HepG2 (cell line): ENCODE data around the gene UBE3A. TPM values are rescaled to one million over a fixed set of nuclear protein-coding genes. Genes with fewer than 3 reads are reported as not detected.

ENCODE experiments used
- ATAC-seq: fragments of 200-7000 bp; cut with Tn5 transposase; 3 replicates; pipeline ENCODE4 v1.9.1; 2020; ENCODE audit warnings: mild to moderate bottlenecking, moderate library complexity
- BruUV-seq: library from RNA; stranded (reverse); fragments of 400-500 nt; replicated peaks from 2 replicates; lab custom pipeline; 2021; lab: Mats Ljungman, UMichigan
- CTCF ChIA-PET: fragments of 300-600 bp; formaldehyde crosslinking; extraction: SDS; loops from one replicate; lab custom pipeline; 2021; ENCODE audit warnings: low total read pairs, inconsistent platforms, low intra/inter-chr PET ratio; lab: Yijun Ruan, JAX
- POLR2A ChIA-PET: fragments of 350-600 bp; sonication (Branson Sonifier 250); formaldehyde crosslinking; loops from one replicate; lab custom pipeline; 2020; ENCODE audit warnings: antibody characterized with exemption, inconsistent platforms; lab: Yijun Ruan, JAX
- DNase-seq: peaks from one replicate; pipeline ENCODE4 v3.0.0-alpha.2; 2015; ENCODE audit warnings: low spot score
- FAIRE-seq: peaks from 3 replicates; lab custom pipeline; 2011; peaks lifted over from hg19 to GRCh38; lab: Jason Lieb, UNC
- H2AFZ ChIP-seq: one replicate; pipeline ENCODE4 v1.6.1; 2011; ENCODE audit warnings: low read length, inconsistent platforms
- H3K27ac ChIP-seq: fragments of 300-600 bp; 3 replicates; pipeline ENCODE4 v1.8.0; 2011; ENCODE audit warnings: mixed run types, mild to moderate bottlenecking, mixed read lengths, low read length, inconsistent platforms; ENCODE audit not compliant: insufficient read depth; ENCODE audit errors: extremely low read length
- H3K27me3 ChIP-seq, 2 experiments: fragments of 200-600 bp in 1 of 2; 2 replicates in 1 of 2; 3 replicates in 1 of 2; pipeline versions ENCODE4 v1.6.0 to v1.8.0; 2011; ENCODE audit warnings: low read length in 2 of 2, mild to moderate bottlenecking in 2 of 2, moderate library complexity in 2 of 2, inconsistent platforms in 1 of 2; ENCODE audit not compliant: insufficient read depth in 2 of 2, control insufficient read depth in 1 of 2
- H3K36me3 ChIP-seq, 2 experiments: fragments of 200-600 bp in 1 of 2; replicated peaks in 1 of 2; 2 replicates in 1 of 2; 3 replicates in 1 of 2; pipeline versions ENCODE4 v1.5.1 to v1.8.0; 2011; ENCODE audit warnings: low read length in 2 of 2, inconsistent platforms in 1 of 2; ENCODE audit not compliant: insufficient read depth in 2 of 2, control insufficient read depth in 1 of 2
- H3K4me1 ChIP-seq: 2 replicates; pipeline ENCODE4 v1.5.1; 2012; ENCODE audit warnings: low read length, inconsistent platforms; ENCODE audit not compliant: insufficient read depth
- H3K4me2 ChIP-seq: 2 replicates; pipeline ENCODE4 v1.6.0; 2011; ENCODE audit warnings: low read depth, low read length, inconsistent platforms
- H3K4me3 ChIP-seq, 3 experiments: fragments of 200-600 bp in 1 of 3; sonication (generic), shearing (Covaris generic) in 1 of 3; replicated peaks in 1 of 3; 2 replicates each; pipeline ENCODE4 v1.5.1; 2011 to 2016; ENCODE audit warnings: low read length in 3 of 3, inconsistent platforms in 2 of 3, low read depth in 2 of 3, mild to moderate bottlenecking in 2 of 3, control low read depth in 1 of 3, mixed read lengths in 1 of 3; ENCODE audit not compliant: insufficient read depth in 1 of 3
- H3K79me2 ChIP-seq: one replicate; pipeline ENCODE4 v1.6.1; 2011; ENCODE audit warnings: low read length, inconsistent platforms; ENCODE audit not compliant: insufficient read depth
- H3K9ac ChIP-seq: 2 replicates; pipeline ENCODE4 v1.6.0; 2011; ENCODE audit warnings: mild to moderate bottlenecking, low read depth, low read length, inconsistent platforms; ENCODE audit not compliant: insufficient read depth
- H3K9me3 ChIP-seq: 2 replicates; pipeline ENCODE4 v1.5.1; 2012; ENCODE audit warnings: mild to moderate bottlenecking, low read length
- H4K20me1 ChIP-seq: 2 replicates; pipeline ENCODE4 v1.6.0; 2011; ENCODE audit warnings: inconsistent platforms, mild to moderate bottlenecking, low read length, moderate library complexity; ENCODE audit not compliant: insufficient read depth
- CBFB ChIP-seq: sonication (generic); formaldehyde crosslinking; IDR thresholded peaks from 2 replicates; pipeline ENCODE4 v1.4.0; 2020; ENCODE audit warnings: missing genetic modification reagents
- HBP1 ChIP-seq: IDR thresholded peaks from 2 replicates; pipeline ENCODE4 v1.6.1; 2016; ENCODE audit warnings: low read depth, control low read depth
- KDM5B ChIP-seq: sonication (generic); formaldehyde crosslinking; IDR thresholded peaks from 2 replicates; pipeline ENCODE4 v1.4.0; 2020; ENCODE audit warnings: missing genetic modification reagents, mild to moderate bottlenecking, borderline replicate concordance
- MLX ChIP-seq: IDR thresholded peaks from 2 replicates; pipeline ENCODE4 v1.6.1; 2016
- MYPOP ChIP-seq: sonication (generic); formaldehyde crosslinking; IDR thresholded peaks from 2 replicates; pipeline ENCODE4 v1.8.1; 2023; ENCODE audit warnings: mild to moderate bottlenecking, moderate library complexity, missing genetic modification reagents
- REXO4 ChIP-seq: sonication (generic); formaldehyde crosslinking; IDR thresholded peaks from 2 replicates; pipeline ENCODE4 v1.8.0; 2022; ENCODE audit warnings: missing genetic modification reagents, mild to moderate bottlenecking, borderline replicate concordance
- RFXANK ChIP-seq: IDR thresholded peaks from 2 replicates; pipeline ENCODE4 v1.6.1; 2016
- STAG1 ChIP-seq: sonication (generic); formaldehyde crosslinking; IDR thresholded peaks from 2 replicates; pipeline ENCODE4 v1.4.0; 2020; ENCODE audit warnings: missing genetic modification reagents
- ZGPAT ChIP-seq: IDR thresholded peaks from 2 replicates; pipeline ENCODE4 v1.6.1; 2016; ENCODE audit warnings: mild to moderate bottlenecking
- ZNF124 ChIP-seq: sonication (generic); formaldehyde crosslinking; IDR thresholded peaks from 2 replicates; pipeline ENCODE4 v1.4.0; 2020; ENCODE audit warnings: missing genetic modification reagents
- ZNF142 ChIP-seq: sonication (generic); formaldehyde crosslinking; IDR thresholded peaks from 2 replicates; pipeline ENCODE4 v1.4.0; 2020; ENCODE audit warnings: missing genetic modification reagents
- ZNF501 ChIP-seq: sonication (generic); formaldehyde crosslinking; IDR thresholded peaks from 2 replicates; pipeline ENCODE4 v1.5.1; 2020; ENCODE audit warnings: mild to moderate bottlenecking, moderate library complexity, missing genetic modification reagents
- ZNF709 ChIP-seq: sonication (generic); formaldehyde crosslinking; IDR thresholded peaks from 2 replicates; pipeline ENCODE4 v1.5.0; 2020; ENCODE audit warnings: mild to moderate bottlenecking, missing genetic modification reagents
- ZSCAN9 ChIP-seq: IDR thresholded peaks from 2 replicates; pipeline ENCODE4 v1.6.1; 2016; ENCODE audit warnings: borderline replicate concordance
- WGBS: methylation state at CpG from one replicate; pipeline ENCODE4 v1.1.6; 2017; ENCODE audit warnings: low lambda C conversion rate; 5-methylcytosine and 5-hydroxymethylcytosine counted together
- in situ Hi-C: cut with HindIII; loops from 2 replicates; pipeline ENCODE4 v1.10.0; 2017; ENCODE audit warnings: low pct_unique_long_range_greater_than_20kb; ENCODE audit not compliant: extremely low pct_ligation_motif_present
- intact Hi-C: fragments of 100-400 bp; cut with micrococcal nuclease; formaldehyde crosslinking; loops from one replicate; pipeline ENCODE4 v1.10.0; 2022; ENCODE audit not compliant: unreplicated experiment
- polyA plus RNA-seq, 8 experiments: library from polyadenylated mRNA; depleted of rRNA in 3 of 8; stranded (reverse) in 7 of 8; unstranded in 1 of 8; fragments of >200 nt; fragmentation: Illumina TruSeq in 4 of 8; extraction: Trizol in 4 of 8; gene quantifications; 2 replicates each; pipeline versions ENCODE4 v1.2.1 to v1.2.3, GENCODE V29; 2011 to 2016; ENCODE audit warnings: low read depth in 4 of 8, missing spikeins in 1 of 8, mixed read lengths in 1 of 8; ENCODE audit not compliant: insufficient read depth in 1 of 8
- total RNA-seq, 5 experiments: library from RNA; depleted of rRNA; stranded (reverse); fragments of >200 nt; fragmentation: Illumina TruSeq; extraction: Trizol; gene quantifications; 2 replicates each; pipeline ENCODE4 v1.2.3, GENCODE V29; 2016; ENCODE audit warnings: low read depth in 1 of 5

The UBE3A gene
- total and polyA plus RNA-seq, 2 of the 13 experiments (the other 11 are each of a cell fraction or from before 2014, with no cell fraction given) = 17.3 to 80.5 TPM

- ChIA-PET POLR2A (no interaction called here), CTCF (no interaction called here)
- no peaks in the 10 kb centered on the region; a peak in 2 of 5 replicates for H3K27me3 ChIP-seq
- intact Hi-C loops (no loop called here), in situ Hi-C loops (no loop called here)
- H4K20me1 ChIP-seq = no peaks in the 10 kb centered on the region
- H3K9me3 ChIP-seq = peaks cover 26% of the 10 kb centered on the region
- H3K9ac ChIP-seq = no peak overlapping the region
- H3K4me1 ChIP-seq = no peaks in the 10 kb centered on the region
- H2AFZ ChIP-seq = no peak overlapping the region
- H3K4me2 ChIP-seq = no peak overlapping the region
- WGBS = 14% methylated on average over 1 of the region's 1 CpG
- no peaks in the 10 kb centered on the region for H3K36me3 ChIP-seq
- FAIRE-seq = no peak
- H3K79me2 ChIP-seq = no peaks in the 10 kb centered on the region
- no peak overlapping the region for H3K4me3 ChIP-seq
- no peak for DNase-seq
- BruUV-seq = no TSS peak
- TF ChIP-seq ZNF142 (CRISPR knock-in tag) (no peak), ZNF709 (CRISPR knock-in tag) (no peak), MYPOP (CRISPR knock-in tag) (no peak), KDM5B (no peak), ZNF501 (CRISPR knock-in tag) (no peak), ZGPAT (CRISPR knock-in tag) (no peak), ZNF124 (CRISPR knock-in tag) (no peak), MLX (no peak), STAG1 (CRISPR knock-in tag) (no peak), HBP1 (no peak), CBFB (CRISPR knock-in tag) (no peak), RFXANK (CRISPR knock-in tag) (no peak), REXO4 (CRISPR knock-in tag) (no peak), ZSCAN9 (CRISPR knock-in tag) (no peak)
- no peak for ATAC-seq
- no peak overlapping the region for H3K27ac ChIP-seq
These were observed 47.2 kb upstream of the UBE3A start for GRCh38 chr15:25486051-25486450.
